HUES6 (cell line): ENCODE measurements around the gene SETDB2.

Source experiments
- H3K27ac ChIP-seq: 2 replicates; pipeline ENCODE4 v1.7.0; 2013; ENCODE audit warnings: low read depth, mild to moderate bottlenecking, low read length, inconsistent platforms
- H3K27me3 ChIP-seq: 2 replicates; pipeline ENCODE4 v1.6.1; 2013; ENCODE audit warnings: low read length; ENCODE audit not compliant: control insufficient read depth, insufficient read depth
- H3K36me3 ChIP-seq: 2 replicates; pipeline ENCODE4 v1.6.1; 2013; ENCODE audit warnings: low read length; ENCODE audit not compliant: control insufficient read depth, insufficient read depth
- H3K4me1 ChIP-seq: 2 replicates; pipeline ENCODE4 v1.6.1; 2013; ENCODE audit warnings: low read length; ENCODE audit not compliant: control insufficient read depth, insufficient read depth
- H3K4me3 ChIP-seq: 2 replicates; pipeline ENCODE4 v1.5.1; 2013; ENCODE audit warnings: low read depth, low read length
- H3K9ac ChIP-seq: one replicate; pipeline ENCODE4 v1.6.1; 2013; ENCODE audit warnings: mild to moderate bottlenecking, low read length
- H3K9me3 ChIP-seq: 2 replicates; pipeline ENCODE4 v1.6.1; 2013; ENCODE audit warnings: low read depth, low read length; ENCODE audit not compliant: control insufficient read depth, insufficient read depth

SETDB2 gene

DNA sequence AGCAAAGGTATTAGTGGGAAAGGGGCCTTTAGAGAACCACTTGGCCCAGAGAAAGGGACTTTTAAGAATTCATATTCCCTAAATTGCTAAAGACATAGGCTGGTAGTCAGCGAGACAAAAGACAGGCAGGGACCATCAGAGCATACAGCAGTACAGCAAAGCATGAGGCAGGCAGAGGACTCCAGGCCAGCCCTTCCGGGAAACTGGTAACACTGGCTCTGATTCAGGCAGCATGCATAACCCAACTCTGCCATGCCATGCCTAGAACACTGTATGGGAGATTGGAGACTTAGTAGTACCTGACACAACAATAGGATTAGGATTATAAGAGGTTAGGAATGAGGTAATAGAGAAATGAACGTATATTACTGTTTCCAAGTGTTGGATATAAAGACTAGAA lies 35.1 kb upstream of the SETDB2 start:
- Histone ChIP-seq H3K9me3 (no peaks in the 10 kb centered on the region), H3K4me1 (peaks cover 13% of the 10 kb centered on the region; the same call in 1 of the 2 replicates), H3K4me3 (no peak overlapping the region), H3K36me3 (no peaks in the 10 kb centered on the region), H3K27me3 (peaks cover 17% of the 10 kb centered on the region; the same call in 1 of the 2 replicates), H3K9ac (no peak overlapping the region), H3K27ac (no peak overlapping the region)

DNA sequence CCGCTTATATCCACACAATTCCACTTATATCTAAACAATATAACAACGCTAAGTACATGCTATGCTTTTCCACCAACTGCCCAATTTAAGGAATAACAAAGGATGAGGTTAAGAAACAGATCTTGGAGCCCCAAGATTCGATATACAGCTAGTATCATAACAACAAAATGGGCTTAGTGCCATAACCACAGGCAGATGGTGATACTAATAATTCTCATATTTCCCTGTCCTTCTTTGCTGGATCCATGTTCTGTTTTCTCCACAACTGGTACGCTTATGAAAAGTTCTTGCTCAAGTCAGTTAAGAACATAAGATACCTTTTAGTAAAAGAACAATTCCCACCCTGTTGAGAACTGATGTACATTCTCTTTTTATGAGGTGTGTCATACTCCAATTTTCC lies 34.1 kb upstream of the SETDB2 start:
- Histone ChIP-seq H3K27me3 (peaks cover 17% of the 10 kb centered on the region; the same call in 1 of the 2 replicates), H3K9ac (no peak overlapping the region), H3K4me3 (no peak overlapping the region), H3K9me3 (no peaks in the 10 kb centered on the region), H3K4me1 (peaks cover 16% of the 10 kb centered on the region; the same call in 1 of the 2 replicates), H3K36me3 (no peaks in the 10 kb centered on the region), H3K27ac (no peak overlapping the region)

DNA sequence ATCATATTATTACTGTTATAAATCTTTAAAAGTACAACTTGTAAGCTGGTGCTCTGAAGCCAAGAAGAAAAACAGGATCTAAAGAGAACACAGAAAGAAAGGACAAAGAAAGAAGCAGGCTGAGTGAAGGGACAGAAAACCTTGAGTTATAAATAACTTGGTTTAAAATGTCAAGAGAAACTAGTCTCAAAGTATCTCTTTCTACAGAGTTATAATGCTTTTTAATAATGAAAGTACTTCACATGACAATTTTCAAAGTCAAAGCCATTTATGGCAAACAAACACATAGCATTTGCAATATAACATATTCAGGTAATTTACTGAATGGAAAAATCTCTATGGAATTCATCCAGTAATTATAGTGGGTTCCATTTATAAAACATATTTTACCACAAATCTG lies 33.6 kb upstream of the SETDB2 start:
- Histone ChIP-seq H3K27ac (no peak overlapping the region), H3K27me3 (peaks cover 17% of the 10 kb centered on the region; the same call in 1 of the 2 replicates), H3K4me3 (no peak overlapping the region), H3K9ac (no peak overlapping the region), H3K9me3 (no peaks in the 10 kb centered on the region), H3K4me1 (peaks cover 16% of the 10 kb centered on the region; the same call in 1 of the 2 replicates), H3K36me3 (no peaks in the 10 kb centered on the region)

DNA sequence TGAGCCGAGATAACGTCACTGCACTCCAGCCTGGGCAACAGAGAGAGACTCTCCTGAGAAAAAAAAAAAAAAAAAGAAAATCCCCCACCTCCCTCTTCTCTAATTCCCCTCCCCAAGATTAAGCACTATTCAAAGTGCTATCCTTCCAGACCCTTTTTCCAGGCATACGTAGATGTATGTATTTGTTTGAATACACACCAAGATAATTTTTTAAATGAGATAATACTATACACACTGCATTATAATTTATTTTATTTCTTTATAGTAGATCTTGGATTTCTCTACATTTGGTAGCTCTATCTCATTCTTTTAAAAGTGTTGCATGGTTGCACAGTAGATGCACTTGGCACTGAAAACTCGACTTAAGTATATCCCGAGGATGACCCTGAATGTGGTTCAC lies 32.7 kb upstream of the SETDB2 start:
- H3K36me3 ChIP-seq: no peaks in the 10 kb centered on the region
- peaks cover 16% of the 10 kb centered on the region; the same call in 1 of the 2 replicates for H3K4me1 ChIP-seq
- H3K9ac ChIP-seq: no peak overlapping the region
- no peak overlapping the region for H3K27ac ChIP-seq
- H3K4me3 ChIP-seq: no peak overlapping the region
- H3K27me3 ChIP-seq: peaks cover 17% of the 10 kb centered on the region; the same call in 1 of the 2 replicates
- no peaks in the 10 kb centered on the region for H3K9me3 ChIP-seq

DNA sequence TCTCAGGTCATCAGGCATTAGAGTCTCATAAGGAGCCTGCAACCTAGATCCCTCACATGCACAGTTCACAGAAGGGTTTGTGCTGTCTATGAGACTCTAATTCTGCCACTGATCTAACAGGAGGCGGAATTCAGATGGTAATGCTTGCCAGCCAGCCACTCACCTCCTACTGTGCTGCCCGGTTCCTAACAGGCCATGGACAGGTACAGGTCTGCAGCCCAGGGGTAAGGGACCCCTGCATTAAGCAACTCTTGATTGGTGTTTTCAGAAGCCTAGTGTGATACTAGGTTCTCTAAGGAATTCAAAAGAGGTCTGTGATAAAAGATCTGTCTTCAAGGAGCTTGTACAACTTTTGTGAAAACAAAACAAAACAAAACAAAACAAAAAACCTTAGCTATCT lies 31.3 kb upstream of the SETDB2 start:
- no peaks in the 10 kb centered on the region for H3K36me3 ChIP-seq
- no peak overlapping the region for H3K4me3 ChIP-seq
- H3K9ac ChIP-seq: no peak overlapping the region
- H3K27ac ChIP-seq: no peak overlapping the region
- no peaks in the 10 kb centered on the region for H3K9me3 ChIP-seq
- peaks cover 16% of the 10 kb centered on the region; the same call in 1 of the 2 replicates for H3K4me1 ChIP-seq
- H3K27me3 ChIP-seq: peaks cover 17% of the 10 kb centered on the region; the same call in 1 of the 2 replicates

DNA sequence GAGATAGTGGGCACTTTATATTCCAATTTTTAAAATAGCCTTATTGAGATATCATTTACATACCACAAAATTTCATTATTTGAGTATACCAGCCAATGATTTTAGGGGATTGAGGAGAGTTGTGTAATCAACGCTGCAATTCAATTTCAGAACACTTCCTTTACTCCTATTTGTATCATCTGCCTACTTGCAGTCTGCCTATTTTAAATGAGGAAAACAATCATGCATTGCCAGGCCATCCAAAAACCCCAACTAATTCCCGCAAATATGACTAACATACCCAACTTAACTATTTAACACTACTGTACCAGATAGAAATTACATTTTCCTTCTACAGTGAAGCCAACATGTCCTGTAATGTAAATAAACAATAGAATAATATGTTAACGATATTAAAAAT lies 26.9 kb upstream of the SETDB2 start:
- H3K9ac ChIP-seq: no peak overlapping the region

DNA sequence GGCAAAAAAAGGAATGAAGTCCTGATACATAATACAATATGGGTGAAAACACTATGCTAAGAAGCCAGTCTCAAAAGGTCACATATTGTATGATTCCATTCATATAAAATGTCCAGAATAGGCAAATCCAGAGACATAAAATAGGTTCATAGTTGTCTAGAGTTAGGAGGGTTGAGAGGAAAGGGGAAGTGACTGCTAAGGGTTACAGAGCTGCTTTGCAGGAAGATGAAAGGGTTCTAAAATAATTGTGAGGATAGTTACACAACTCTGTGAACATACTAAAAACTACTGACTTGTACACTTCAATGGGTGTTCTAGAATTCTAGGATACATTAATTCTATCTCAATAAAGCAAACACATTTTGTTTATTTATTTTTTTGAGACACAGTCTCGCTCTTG lies 25.9 kb upstream of the SETDB2 start:
- no peak overlapping the region for H3K27ac ChIP-seq
- H3K4me3 ChIP-seq: no peak overlapping the region
- H3K9me3 ChIP-seq: no peaks in the 10 kb centered on the region

More for the DNA sequence above, 26.9 kb upstream of the SETDB2 start:
- Histone ChIP-seq H3K27ac (no peak overlapping the region), H3K36me3 (no peaks in the 10 kb centered on the region), H3K4me3 (no peak overlapping the region), H3K27me3 (peaks cover 8% of the 10 kb centered on the region; the same call in 1 of the 2 replicates), H3K9me3 (no peaks in the 10 kb centered on the region), H3K4me1 (peaks cover 16% of the 10 kb centered on the region; the same call in 1 of the 2 replicates)

DNA sequence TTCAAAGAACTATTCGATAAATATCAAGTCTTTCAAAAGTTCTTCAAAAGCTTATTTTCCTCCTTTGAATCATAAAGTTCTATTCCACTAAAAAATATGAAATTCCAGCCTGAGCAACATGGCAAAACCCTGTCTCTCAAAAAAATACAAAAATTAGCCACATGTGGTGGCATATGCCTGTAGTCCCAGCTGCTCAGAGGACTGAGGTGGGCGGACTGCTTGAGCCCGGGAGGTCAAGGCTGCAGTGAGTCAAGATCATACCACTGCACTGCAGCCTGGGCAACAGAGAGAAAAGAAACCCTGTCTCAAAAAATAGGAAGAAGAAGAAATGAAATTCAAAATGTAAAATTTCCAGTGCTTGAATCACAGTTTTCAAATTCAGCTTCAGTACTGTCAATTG lies 24.8 kb upstream of the SETDB2 start:
- peaks cover under 1% of the 10 kb centered on the region; the same call in 1 of the 2 replicates for H3K4me1 ChIP-seq
- H3K27me3 ChIP-seq: no peaks in the 10 kb centered on the region
- no peaks in the 10 kb centered on the region for H3K9me3 ChIP-seq
- H3K27ac ChIP-seq: no peak overlapping the region
- H3K9ac ChIP-seq: no peak overlapping the region
- H3K36me3 ChIP-seq: no peaks in the 10 kb centered on the region
- H3K4me3 ChIP-seq: no peak overlapping the region

More for the DNA sequence above, 25.9 kb upstream of the SETDB2 start:
- peaks cover 8% of the 10 kb centered on the region; the same call in 1 of the 2 replicates for H3K27me3 ChIP-seq
- H3K9ac ChIP-seq: no peak overlapping the region
- H3K36me3 ChIP-seq: no peaks in the 10 kb centered on the region
- peaks cover 11% of the 10 kb centered on the region; the same call in 1 of the 2 replicates for H3K4me1 ChIP-seq

DNA sequence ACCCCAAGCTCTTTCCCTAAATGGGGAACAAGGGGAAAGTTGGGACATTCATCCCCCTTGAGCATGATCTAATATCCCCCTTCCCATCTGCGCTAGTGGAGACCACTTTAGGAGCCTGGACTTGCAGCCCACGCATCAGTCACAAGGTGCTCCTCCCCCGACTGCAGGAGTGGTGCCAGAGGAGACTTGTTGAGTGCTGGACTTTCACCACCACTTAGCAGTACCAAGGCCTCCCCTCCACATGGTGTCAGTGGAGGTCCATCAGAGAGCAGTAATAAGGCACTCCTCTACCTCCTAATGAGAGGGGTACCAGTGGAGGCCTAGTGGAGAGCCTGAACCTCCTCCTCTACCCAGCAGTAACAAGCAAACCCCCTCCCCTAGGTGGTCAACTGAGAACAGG lies 22.7 kb upstream of the SETDB2 start:
- no peaks in the 10 kb centered on the region for H3K9me3 ChIP-seq
- H3K4me1 ChIP-seq: no peaks in the 10 kb centered on the region
- H3K4me3 ChIP-seq: no peak overlapping the region
- no peak overlapping the region for H3K9ac ChIP-seq
- no peaks in the 10 kb centered on the region for H3K27me3 ChIP-seq
- H3K27ac ChIP-seq: no peak overlapping the region
- H3K36me3 ChIP-seq: no peaks in the 10 kb centered on the region

DNA sequence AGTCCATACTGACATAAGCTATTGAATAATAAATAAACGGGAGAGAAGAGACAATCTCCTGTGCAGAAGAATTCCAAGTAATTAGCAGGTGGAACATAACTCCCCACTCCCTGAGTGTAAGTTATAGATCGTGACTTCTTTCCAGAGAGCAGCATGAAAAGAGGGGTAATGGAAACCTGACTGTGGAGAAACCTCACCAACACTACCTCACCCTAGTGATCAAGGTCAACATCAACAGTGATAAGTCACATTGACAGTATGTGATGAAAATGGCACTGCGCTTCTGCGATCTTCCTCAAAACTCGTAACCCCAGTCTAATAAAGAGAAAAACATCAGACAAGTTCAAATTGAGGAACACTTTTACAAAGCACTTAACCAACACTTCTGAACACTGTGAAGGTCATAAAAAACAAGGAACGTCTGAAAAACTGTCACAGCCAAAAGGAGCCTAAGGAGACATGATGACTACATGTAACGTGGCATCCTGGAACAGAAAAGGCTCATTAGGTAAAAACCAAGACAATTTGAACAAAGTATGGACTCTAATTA lies 20.0 kb upstream of the SETDB2 start:
- Histone ChIP-seq H3K27me3 (no peaks in the 10 kb centered on the region), H3K36me3 (no peaks in the 10 kb centered on the region), H3K27ac (no peak overlapping the region), H3K4me3 (no peak overlapping the region), H3K9me3 (no peaks in the 10 kb centered on the region), H3K4me1 (no peaks in the 10 kb centered on the region), H3K9ac (no peak overlapping the region)

DNA sequence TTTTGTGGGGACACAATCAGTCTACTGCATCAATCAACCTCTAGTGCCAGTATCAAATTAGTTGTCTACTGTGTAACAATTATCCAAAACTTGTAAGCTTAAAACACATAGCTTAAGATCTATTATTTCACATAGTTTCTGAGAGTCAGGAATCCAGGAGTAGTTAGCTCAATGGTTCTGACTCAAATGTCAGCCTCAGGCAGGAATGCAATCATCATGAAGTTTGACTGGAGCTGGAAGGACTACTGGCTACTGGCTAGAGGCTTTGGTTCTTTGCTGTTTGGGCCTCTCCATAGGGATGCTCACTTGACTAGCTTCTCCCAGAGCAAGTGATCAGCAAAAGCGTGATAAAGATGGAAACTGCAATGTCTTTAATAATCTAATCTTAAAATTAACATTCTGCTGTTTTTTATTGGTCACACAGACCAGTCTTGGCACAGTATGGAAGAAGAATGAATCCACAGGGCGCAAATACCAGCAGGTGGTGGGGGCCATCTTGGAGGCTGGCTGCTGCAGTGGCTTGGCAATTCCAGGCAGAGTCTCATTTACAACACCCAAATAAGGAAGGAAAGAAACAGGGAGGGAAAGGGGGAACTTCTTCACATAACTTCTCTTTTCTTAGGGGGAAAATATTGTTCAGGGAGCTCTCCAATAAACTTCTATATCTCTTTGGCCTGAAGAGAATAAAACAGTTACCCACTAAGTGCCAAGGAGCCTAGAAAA lies 15.9 kb upstream of the SETDB2 start:
- no peak overlapping the region for H3K4me3 ChIP-seq
- no peaks in the 10 kb centered on the region for H3K9me3 ChIP-seq
- H3K27me3 ChIP-seq: no peaks in the 10 kb centered on the region
- no peak overlapping the region for H3K27ac ChIP-seq
- H3K4me1 ChIP-seq: no peaks in the 10 kb centered on the region
- H3K9ac ChIP-seq: no peak overlapping the region
- H3K36me3 ChIP-seq: no peaks in the 10 kb centered on the region
